Natural killer cell (primary cell): ENCODE measurements around the gene GAMT. TPM values are rescaled to one million over a fixed set of nuclear protein-coding genes. Genes with fewer than 3 reads are reported as not detected.

Experiments
- ATAC-seq, 3 donors: fragments of 150-1000 bp in 2 of 3; fragments of 200-7000 bp in 1 of 3; cut with Tn5 transposase; 1 replicate in 1 of 3; 2 replicates in 2 of 3; pipeline ENCODE4 v1.10.0; 2021; ENCODE audit warnings: mild to moderate bottlenecking in 2 of 3, moderate library complexity in 2 of 3
- DNase-seq, 2 donors: peaks; one replicate each; pipeline versions ENCODE4 v3.0.0 to v3.0.0-alpha.2; 2013 to 2021; ENCODE audit warnings: mixed read lengths in 1 of 2
- H3K27ac ChIP-seq: one replicate; pipeline ENCODE4 v1.5.1; 2013; ENCODE audit warnings: mild to moderate bottlenecking, low read length
- H3K27me3 ChIP-seq: one replicate; pipeline ENCODE4 v1.6.1; 2013; ENCODE audit warnings: low read length; ENCODE audit not compliant: control insufficient read depth, insufficient read depth
- H3K36me3 ChIP-seq: one replicate; pipeline ENCODE4 v1.6.1; 2013; ENCODE audit warnings: low read length; ENCODE audit not compliant: control insufficient read depth, insufficient read depth
- H3K4me1 ChIP-seq: one replicate; pipeline ENCODE4 v1.6.1; 2013; ENCODE audit warnings: low read length; ENCODE audit not compliant: control insufficient read depth, insufficient read depth
- H3K4me3 ChIP-seq: one replicate; pipeline ENCODE4 v1.5.1; 2013; ENCODE audit warnings: low read length
- H3K9me3 ChIP-seq: one replicate; pipeline ENCODE4 v1.6.1; 2013; ENCODE audit warnings: low read length; ENCODE audit not compliant: control insufficient read depth, insufficient read depth
- H3K27ac Mint-ChIP-seq, 2 donors: one replicate each; pipeline ENCODE4 v1.8.0; 2022; ENCODE audit warnings: mild to moderate bottlenecking in 2 of 2, mixed read lengths in 2 of 2, moderate library complexity in 1 of 2
- H3K27me3 Mint-ChIP-seq, 2 donors: one replicate each; pipeline ENCODE4 v1.8.0; 2022; ENCODE audit warnings: low read depth in 2 of 2, mixed read lengths in 2 of 2
- H3K36me3 Mint-ChIP-seq: one replicate; pipeline ENCODE4 v1.8.0; 2022; ENCODE audit warnings: mixed read lengths
- H3K4me1 Mint-ChIP-seq, 2 donors: one replicate each; pipeline ENCODE4 v1.8.0; 2022; ENCODE audit warnings: mixed read lengths in 2 of 2
- H3K4me3 Mint-ChIP-seq: one replicate; pipeline ENCODE4 v1.8.0; 2022; ENCODE audit warnings: mild to moderate bottlenecking, moderate library complexity, mixed read lengths
- H3K9me3 Mint-ChIP-seq, 2 donors: one replicate each; pipeline ENCODE4 v1.8.0; 2022; ENCODE audit warnings: mixed read lengths in 2 of 2
- WGBS: methylation state at CpG from one replicate; pipeline ENCODE4 v1.1.7; 2013; ENCODE audit warnings: missing lambda C conversion rate; ENCODE audit not compliant: insufficient coverage; 5-methylcytosine and 5-hydroxymethylcytosine counted together
- intact Hi-C: fragments of 100-400 bp; cut with micrococcal nuclease; formaldehyde crosslinking; loops from one replicate; pipeline ENCODE4 v1.14.2; 2022
- total RNA-seq, 4 donors: library from RNA; stranded (reverse); fragments of 120-200 nt in 1 of 4; gene quantifications; one replicate each; pipeline versions ENCODE4 v1.2.3 to v1.2.4, GENCODE V29; 2013 to 2022
- TF ChIP-seq, protein P1 (sequence below): fragments of 200-600 bp; IDR thresholded peaks from one replicate; pipeline ENCODE4 v1.8.0; 2022; ENCODE audit warnings: antibody characterized with exemption

GAMT gene
- total RNA-seq, 3 donors from 2014 or later (not counting 1 experiment from before 2014, with no cell fraction given): 5.1 to 7.5 (median 7.1) TPM

DNA sequence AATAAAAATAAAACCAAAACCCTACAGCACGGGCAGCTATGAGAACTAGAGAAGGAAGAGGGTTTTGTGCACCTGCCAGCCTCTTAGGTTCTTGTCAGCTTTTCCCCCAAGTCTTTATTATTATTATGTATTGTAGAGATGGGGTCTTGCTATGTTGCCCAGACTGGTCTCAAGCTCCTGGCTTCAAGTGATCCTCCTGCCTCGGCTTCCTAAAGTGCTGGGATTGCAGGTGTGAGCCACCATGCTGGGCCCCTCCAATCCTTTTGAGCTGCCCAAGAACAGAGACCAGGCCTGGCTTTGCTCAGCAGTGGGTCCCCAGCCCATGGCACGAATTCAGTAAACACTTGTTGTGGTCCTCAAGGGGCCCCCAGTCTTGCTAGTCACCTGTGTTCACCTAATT is 19.1 kb downstream of the GAMT start:
- H3K36me3 Mint-ChIP-seq: no peaks in the 10 kb centered on the region
- ATAC-seq (no peak), DNase-seq (no peak)
- H3K4me3 Mint-ChIP-seq: no peak overlapping the region
- TF ChIP-seq, protein P1, sequence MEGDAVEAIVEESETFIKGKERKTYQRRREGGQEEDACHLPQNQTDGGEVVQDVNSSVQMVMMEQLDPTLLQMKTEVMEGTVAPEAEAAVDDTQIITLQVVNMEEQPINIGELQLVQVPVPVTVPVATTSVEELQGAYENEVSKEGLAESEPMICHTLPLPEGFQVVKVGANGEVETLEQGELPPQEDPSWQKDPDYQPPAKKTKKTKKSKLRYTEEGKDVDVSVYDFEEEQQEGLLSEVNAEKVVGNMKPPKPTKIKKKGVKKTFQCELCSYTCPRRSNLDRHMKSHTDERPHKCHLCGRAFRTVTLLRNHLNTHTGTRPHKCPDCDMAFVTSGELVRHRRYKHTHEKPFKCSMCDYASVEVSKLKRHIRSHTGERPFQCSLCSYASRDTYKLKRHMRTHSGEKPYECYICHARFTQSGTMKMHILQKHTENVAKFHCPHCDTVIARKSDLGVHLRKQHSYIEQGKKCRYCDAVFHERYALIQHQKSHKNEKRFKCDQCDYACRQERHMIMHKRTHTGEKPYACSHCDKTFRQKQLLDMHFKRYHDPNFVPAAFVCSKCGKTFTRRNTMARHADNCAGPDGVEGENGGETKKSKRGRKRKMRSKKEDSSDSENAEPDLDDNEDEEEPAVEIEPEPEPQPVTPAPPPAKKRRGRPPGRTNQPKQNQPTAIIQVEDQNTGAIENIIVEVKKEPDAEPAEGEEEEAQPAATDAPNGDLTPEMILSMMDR: no peak
- intact Hi-C loops: no loop called here
- no peak overlapping the region for H3K4me3 ChIP-seq
- no peak overlapping the region for H3K27ac ChIP-seq
- peaks cover 6% of the 10 kb centered on the region in 2 donors for H3K27me3 Mint-ChIP-seq
- peaks cover 17 to 29% of the 10 kb centered on the region in 2 donors for H3K4me1 Mint-ChIP-seq
- no peaks in the 10 kb centered on the region for H3K9me3 Mint-ChIP-seq
- H3K36me3 ChIP-seq: peaks cover 3% of the 10 kb centered on the region
- WGBS: 93% methylated on average over 2 of the region's 3 CpGs
- no peaks in the 10 kb centered on the region for H3K9me3 ChIP-seq
- no peak overlapping the region for H3K27ac Mint-ChIP-seq
- H3K27me3 ChIP-seq: no peaks in the 10 kb centered on the region
- H3K4me1 ChIP-seq: peaks cover 18% of the 10 kb centered on the region

- ATAC-seq: no peak
These were observed 21.3 kb downstream of the GAMT start for GRCh38 chr19:1379961-1380489.

GRCh38 chr19:1379126-1379905 is 22.0 kb downstream of the GAMT start:
- no peak overlapping the region for H3K4me3 Mint-ChIP-seq
- 91% methylated on average over 27 of the region's 27 CpGs for WGBS
- no peaks in the 10 kb centered on the region for H3K36me3 Mint-ChIP-seq
- DNase-seq (no peak), ATAC-seq (no peak)
- Histone ChIP-seq H3K4me1 (peaks cover 10% of the 10 kb centered on the region), H3K4me3 (no peak overlapping the region), H3K36me3 (peaks cover 3% of the 10 kb centered on the region), H3K9me3 (no peaks in the 10 kb centered on the region), H3K27ac (no peak overlapping the region), H3K27me3 (no peaks in the 10 kb centered on the region)
- peaks cover 13 to 14% of the 10 kb centered on the region in 2 donors for H3K4me1 Mint-ChIP-seq
- H3K9me3 Mint-ChIP-seq: no peaks in the 10 kb centered on the region
- peaks cover 6% of the 10 kb centered on the region in 2 donors for H3K27me3 Mint-ChIP-seq
- TF ChIP-seq, protein P1: no peak
- intact Hi-C loops: no loop called here
- no peak overlapping the region for H3K27ac Mint-ChIP-seq

More at GRCh38 chr19:1379961-1380489, 21.3 kb downstream of the GAMT start:
- no peak overlapping the region for H3K27ac Mint-ChIP-seq
- no peaks in the 10 kb centered on the region for H3K36me3 Mint-ChIP-seq
- H3K4me1 Mint-ChIP-seq: peaks cover 17 to 19% of the 10 kb centered on the region in 2 donors
- Histone ChIP-seq H3K4me3 (no peak overlapping the region), H3K27me3 (no peaks in the 10 kb centered on the region), H3K36me3 (peaks cover 3% of the 10 kb centered on the region), H3K27ac (no peak overlapping the region), H3K9me3 (no peaks in the 10 kb centered on the region), H3K4me1 (peaks cover 17% of the 10 kb centered on the region)
- H3K9me3 Mint-ChIP-seq: no peaks in the 10 kb centered on the region
- intact Hi-C loops: no loop called here
- no peak for DNase-seq
- no peak overlapping the region for H3K4me3 Mint-ChIP-seq
- TF ChIP-seq, protein P1: no peak
- peaks cover 6% of the 10 kb centered on the region in 2 donors for H3K27me3 Mint-ChIP-seq
- WGBS: 83% methylated on average over 11 of the region's 12 CpGs
